ENCODE results near the gene ZMIZ1.

ZMIZ1 gene

DNA sequence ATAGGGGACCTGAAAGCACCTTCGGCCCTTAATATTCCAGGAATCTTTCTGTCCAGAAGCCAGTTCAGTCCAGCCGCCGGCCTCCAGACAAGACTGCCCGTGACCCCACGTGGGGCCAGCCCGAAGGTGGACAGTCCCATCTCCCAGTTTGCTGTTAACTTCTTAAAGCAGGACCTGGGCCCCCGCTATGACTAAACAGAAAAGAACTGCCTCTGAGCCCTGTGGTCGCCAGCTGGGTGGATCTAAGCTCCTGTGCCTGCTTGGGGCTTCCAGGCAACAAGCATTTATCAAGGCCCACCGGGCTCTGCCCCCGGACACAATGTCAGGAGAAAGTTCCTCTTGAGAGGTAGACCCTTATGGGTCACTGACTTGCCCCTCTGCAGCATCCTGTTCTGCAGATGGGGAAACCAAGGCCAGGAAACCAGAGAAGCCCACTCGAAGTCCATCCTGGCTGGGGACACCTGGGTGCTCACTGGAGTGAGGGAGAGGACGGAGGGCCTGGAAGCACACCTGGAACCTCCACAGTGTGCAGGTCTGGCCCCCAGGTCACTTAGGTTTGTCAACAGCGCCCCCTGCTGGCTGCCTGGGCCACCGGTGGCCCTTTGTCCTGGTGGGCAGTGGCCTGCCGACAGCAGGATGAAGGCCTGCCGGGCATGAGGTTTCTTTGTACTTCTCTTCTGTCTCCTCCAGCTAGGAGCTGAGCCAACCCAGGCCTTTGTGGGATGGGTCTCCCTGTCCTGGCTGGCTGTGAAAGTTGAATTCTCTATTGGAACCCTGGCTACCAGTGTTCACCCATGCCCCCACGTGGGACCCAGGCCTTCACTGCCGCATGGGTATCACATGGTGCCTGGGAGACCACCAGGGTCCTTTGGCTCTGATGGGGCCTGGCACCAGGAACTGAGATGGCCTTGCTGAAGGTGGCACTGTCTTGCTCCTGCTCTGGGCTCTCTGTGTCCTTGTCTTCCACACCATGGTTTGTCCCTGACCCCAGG lies 128.0 kb downstream of the ZMIZ1 start:
- in situ Hi-C loops (cut with MboI; ENCODE audit: low sequenced_read_pairs) = loop anchor here (25.0 kb wide), 1 partner anchor 434 kb away; no protein-coding TSS in a partner anchor

DNA sequence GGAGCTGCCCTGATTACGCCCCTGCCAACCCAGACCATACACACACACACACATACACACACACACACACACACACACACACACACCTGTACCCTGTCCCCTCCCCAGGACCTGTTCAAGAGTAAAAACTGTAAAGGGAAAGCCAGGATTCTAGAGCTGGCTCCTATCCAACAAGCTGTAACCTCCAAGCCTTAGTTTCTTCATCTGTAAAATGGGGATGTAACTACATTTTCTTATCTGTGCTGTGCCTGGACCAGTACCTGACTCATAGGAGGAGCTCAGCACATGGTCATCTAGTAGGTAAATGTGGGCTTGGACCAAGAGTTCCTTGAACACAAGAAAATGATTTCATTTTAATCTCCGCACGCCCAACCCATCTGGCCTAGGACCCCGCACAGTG lies 128.8 kb downstream of the ZMIZ1 start:
- in situ Hi-C loops (cut with MboI; ENCODE audit: low sequenced_read_pairs) = loop anchor here (25.0 kb wide), 1 partner anchor 435 kb away; no protein-coding TSS in a partner anchor

DNA sequence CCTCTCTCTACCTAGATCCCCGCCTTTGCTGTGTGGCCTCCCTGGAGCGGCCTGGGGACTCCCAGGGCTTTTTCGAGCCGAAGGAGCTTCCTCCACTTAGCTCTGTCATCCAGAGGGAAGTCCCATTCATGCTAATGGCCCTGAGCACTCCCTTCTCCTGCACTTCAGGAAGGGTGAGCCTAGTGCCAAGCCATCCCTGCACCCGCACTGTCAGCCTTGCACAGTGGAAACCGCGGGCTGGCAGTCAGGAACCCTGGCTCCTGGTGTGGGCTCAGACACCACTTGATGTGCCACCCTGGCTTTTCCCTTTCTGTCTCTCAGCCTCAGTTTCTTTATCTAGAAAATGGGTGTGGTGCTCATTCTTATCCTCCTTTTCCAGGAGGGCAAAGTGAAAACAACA lies 131.6 kb downstream of the ZMIZ1 start:
- in situ Hi-C loops (cut with MboI; ENCODE audit: low sequenced_read_pairs) = loop anchor here (25.0 kb wide), 1 partner anchor 1163 kb away; the partner anchor contains the start of genes POLR3A and RPS24

DNA sequence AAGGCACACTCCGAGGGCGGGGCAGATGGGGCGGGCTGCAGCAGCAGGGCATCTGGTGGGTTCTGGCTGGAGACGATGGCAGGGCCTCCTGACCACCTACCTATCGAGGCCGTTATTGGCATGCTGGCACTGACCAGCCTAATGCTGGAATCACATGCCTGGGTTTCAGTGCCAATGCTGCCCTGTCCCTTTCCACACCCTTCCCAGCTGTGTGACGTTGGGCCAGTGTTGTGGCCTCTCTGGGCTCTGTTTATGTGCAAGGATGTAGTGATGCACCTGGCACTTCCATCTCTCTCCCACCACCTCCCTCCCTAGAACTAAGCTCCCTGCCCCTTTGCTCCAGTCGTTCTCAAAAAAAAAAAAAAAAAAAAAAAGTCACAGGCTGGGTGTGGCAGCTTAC lies 132.9 kb downstream of the ZMIZ1 start:
- in situ Hi-C loops (cut with MboI; ENCODE audit: low sequenced_read_pairs) = loop anchor here (25.0 kb wide), 1 partner anchor 1164 kb away; the partner anchor contains the start of genes POLR3A and RPS24

DNA sequence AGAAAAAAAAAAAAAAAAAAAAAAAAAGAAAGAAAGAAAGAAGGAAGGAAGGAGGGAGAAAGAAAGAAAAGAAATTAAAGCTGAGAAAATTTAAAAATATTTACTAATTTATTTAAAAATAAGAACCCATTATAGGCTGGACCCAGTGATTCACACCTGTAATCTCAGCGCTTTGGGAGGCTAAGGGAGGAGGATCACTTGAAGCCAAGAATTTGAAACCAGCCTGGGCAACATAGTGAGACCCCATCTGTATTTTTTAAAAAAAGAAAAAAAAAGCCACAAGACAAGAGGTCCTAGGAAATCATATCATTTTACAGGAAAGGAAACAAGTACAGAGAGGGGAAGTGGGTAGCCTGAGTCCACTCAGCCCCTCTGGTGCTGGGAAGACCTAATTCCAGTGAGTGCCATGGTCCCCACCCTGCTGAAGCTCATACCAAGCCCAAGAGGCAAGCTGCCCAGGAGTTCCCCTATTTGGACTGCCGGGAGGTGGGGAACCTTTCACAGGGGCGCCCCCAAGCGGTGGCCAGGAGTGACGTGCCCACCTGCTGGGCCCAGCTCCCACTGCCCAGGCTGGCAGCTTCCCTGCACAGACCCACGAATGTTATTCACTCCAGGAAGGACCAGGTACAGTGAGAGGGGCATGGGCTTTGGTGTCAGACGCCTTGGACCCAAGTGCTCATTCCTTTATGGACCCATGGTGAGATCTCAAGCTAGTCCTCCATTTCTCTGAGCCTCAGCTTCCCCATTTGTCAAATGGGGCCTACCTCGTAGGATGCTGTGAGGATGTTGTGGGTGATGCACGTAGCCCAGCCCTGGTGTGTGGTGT lies 133.6 kb downstream of the ZMIZ1 start:
- in situ Hi-C loops (cut with MboI; ENCODE audit: low sequenced_read_pairs) = loop anchor here (25.0 kb wide), 1 partner anchor 1165 kb away; the partner anchor contains the start of genes POLR3A and RPS24

DNA sequence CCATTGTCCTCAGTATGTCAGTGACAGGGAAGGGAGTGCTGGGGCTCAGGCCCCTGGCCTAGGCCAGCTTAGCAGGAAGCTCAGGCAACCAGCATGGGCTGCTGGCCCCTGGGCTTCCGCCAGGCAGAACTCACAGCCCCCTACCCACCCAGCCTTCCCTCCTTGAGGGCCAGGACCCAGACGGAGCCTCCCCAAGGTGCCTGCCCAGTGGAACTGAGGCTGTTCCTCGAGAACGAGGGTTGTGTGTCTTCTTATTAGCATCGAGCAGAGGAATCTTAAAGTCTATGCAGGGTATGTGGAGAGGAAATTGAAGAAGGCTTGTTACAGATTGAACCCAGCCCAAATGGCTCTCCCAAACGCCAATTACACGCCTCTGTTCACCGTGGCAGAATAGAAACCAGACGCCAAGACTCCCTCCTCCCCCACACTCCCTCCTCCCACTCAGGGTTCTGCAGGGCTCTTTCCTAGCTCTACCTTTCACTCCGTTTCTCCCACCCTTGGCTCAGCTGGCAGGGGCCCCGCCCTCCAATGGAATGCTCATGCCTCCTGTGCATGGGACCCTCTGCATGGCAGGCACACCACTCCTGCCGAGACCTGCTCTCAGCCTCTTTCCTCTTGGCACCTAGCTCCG lies 134.4 kb downstream of the ZMIZ1 start:
- in situ Hi-C loops (cut with MboI; ENCODE audit: low sequenced_read_pairs) = loop anchor here (25.0 kb wide), 1 partner anchor 1166 kb away; the partner anchor contains the start of genes POLR3A and RPS24

DNA sequence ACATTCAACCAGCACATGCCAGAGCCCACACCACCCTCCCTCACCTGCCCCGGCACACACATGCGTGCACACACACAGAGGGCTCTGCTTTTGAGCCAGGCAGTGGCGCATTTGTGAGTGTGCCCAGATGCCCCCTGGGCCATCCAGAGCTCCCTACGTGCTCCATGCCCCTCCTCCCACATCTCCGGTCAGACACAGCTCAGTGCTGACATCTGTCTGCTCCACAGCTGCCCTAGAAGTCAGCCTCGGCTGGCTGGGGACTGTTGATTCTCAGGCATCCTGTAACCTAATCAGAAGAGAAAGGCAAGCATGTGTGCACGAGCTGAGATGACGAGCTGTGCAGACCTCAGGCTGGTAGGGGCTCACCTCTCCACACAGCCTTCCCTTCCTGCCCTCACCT lies 135.1 kb downstream of the ZMIZ1 start:
- in situ Hi-C loops (cut with MboI; ENCODE audit: low sequenced_read_pairs) = loop anchor here (25.0 kb wide), 1 partner anchor 1167 kb away; the partner anchor contains the start of genes POLR3A and RPS24

DNA sequence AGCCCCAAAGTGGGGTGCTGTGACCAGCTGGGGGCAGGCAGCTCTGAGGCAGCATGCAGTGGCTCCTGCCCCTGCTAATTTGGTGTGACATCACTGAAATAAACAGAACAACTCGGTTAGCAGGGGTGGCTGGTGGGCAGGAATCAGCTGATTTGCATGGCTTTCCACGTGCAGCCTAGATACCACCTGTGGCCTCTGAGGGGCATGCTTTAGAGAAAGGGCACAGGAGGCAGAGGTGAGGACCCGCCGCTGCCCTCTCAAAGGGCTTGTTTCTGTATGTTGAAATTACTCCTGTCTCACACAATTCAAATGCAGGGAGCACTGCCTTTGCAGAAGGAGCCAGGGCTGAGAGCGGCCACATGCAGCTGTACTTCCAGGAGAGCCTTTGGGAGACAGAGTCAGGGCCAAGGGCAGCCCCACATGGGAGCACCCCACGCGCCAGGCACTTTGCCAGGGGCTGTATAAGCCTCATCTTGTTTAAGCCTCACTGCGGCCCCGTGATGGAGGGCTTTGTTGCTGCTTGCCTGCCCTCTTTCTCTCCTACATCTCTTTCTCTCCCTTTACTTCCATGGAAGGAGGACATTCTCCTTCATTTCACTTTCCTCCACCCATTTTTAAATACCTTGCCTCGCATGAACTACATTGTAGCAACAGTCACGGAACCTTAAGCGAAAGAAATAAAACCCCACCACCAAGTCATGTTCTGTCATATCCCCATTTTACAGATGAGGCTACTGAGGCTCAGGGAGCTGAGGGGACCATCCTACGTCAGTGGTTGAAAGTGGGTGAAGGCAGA lies 137.7 kb downstream of the ZMIZ1 start:
- in situ Hi-C loops (cut with MboI; ENCODE audit: low sequenced_read_pairs) = loop anchor here (25.0 kb wide), 1 partner anchor 1169 kb away; the partner anchor contains the start of genes POLR3A and RPS24

DNA sequence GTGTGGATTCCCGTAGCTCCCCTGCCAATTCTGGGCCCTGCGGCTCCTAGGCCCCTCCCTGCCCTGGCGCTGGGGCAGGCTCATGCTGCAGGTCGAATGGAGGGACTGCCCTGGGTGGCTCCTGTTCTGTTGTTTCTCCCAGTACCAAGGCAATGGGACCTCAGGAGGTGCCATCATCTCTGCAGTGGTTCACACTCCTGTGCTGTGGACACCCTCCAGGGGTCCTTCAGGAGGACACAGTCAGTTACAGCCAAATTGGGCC lies 138.3 kb downstream of the ZMIZ1 start:
- in situ Hi-C loops (cut with MboI; ENCODE audit: low sequenced_read_pairs) = loop anchor here (25.0 kb wide), 1 partner anchor 1170 kb away; the partner anchor contains the start of genes POLR3A and RPS24

DNA sequence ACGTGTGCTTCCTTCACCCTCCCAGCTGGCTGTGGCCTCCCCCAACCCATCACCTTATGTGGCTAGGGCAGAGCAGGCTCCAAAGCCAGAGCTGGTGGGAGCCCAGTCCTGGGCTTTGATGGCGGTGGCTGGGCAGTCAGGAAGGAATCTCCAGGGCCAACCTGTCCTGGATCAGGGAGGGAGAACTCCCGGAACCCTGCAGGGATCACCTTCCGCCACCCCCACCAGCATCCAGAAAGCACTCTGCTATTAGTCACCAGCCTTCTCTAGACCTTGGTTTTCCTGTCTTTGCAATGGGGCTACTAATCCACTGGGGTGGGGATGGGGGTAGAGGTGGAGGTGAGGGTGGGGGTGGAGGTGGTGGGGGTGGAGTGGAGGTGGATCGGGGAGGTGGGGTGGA lies 139.0 kb downstream of the ZMIZ1 start:
- in situ Hi-C loops (cut with MboI; ENCODE audit: low sequenced_read_pairs) = loop anchor here (25.0 kb wide), 1 partner anchor 1170 kb away; the partner anchor contains the start of genes POLR3A and RPS24

DNA sequence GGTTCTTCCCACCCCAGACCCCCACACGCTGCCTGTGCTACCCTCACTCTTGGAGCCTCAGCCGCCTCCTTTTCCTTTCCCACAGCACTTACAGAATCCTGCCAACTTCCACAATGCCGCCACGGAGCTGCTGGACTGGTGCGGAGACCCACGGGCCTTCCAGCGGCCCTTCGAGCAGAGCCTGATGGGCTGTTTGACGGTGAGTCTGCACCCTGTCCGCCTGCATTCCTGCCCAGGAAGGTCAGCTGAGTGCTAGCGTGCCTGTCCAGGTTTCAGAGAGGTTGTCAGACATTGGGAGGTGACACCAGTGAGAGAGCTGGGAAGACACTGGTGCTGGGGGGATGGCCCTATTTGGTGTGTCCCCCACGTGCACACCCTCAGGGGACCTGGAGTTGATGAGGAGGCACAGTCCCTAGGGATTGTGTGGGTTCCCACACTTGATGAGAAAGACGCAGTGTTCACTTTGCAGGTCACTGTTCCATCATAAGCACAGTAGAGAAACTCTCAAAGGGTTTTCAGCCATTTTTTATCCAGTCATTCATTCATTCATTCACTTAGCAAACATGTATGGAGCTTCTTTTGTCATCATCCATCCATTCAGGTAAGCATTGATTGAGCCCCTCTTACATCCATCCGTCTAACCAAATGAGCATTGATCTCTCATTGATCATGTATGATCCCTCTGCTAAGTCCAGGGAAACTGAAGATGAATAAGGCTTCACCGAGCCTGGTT lies 139.7 kb downstream of the ZMIZ1 start:
- in situ Hi-C loops (cut with MboI; ENCODE audit: low sequenced_read_pairs) = loop anchor here (25.0 kb wide), 1 partner anchor 1171 kb away; the partner anchor contains the start of genes POLR3A and RPS24

DNA sequence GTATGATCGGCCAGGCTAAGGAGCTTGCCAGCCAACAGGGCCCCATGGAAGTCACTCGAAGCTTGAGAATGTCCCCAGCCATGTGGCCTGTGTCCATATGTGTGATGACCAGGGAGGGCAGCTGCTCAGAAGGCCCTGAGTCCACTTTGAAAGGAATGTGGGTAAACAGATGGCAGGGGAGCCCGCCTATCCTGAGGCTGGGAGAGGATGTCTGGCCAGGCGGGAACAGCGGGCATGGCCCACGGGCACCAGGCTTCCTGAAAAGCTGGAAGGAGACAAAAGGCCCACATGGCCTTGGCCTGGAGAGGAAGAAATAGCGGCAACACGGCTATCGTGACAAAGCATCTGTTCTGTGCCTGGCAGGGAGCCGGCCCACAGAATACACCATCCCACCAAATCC lies 140.6 kb downstream of the ZMIZ1 start:
- in situ Hi-C loops (cut with MboI; ENCODE audit: low sequenced_read_pairs) = loop anchor here (25.0 kb wide), 1 partner anchor 1172 kb away; the partner anchor contains the start of genes POLR3A and RPS24

DNA sequence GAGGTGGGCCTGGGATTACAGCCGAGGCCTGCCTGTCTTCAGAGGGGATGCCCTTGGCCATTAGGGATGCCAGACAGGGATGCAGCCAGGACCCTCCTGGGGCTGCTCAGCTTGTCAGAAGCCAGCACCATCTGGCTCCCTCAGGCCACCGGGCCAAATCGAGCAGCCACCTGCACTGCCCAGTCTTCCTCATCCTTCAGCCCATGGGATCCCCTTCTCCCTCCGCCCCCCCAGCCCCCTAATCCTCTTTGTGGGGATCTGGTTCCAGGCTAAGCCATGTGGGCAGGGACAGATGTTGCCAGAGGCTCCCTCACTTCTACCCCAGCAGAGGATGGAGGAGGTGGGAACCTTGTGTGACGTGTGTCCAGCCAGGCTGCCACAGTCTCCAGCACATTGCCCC lies 141.1 kb downstream of the ZMIZ1 start:
- in situ Hi-C loops (cut with MboI; ENCODE audit: low sequenced_read_pairs) = loop anchor here (25.0 kb wide), 1 partner anchor 1173 kb away; the partner anchor contains the start of genes POLR3A and RPS24

DNA sequence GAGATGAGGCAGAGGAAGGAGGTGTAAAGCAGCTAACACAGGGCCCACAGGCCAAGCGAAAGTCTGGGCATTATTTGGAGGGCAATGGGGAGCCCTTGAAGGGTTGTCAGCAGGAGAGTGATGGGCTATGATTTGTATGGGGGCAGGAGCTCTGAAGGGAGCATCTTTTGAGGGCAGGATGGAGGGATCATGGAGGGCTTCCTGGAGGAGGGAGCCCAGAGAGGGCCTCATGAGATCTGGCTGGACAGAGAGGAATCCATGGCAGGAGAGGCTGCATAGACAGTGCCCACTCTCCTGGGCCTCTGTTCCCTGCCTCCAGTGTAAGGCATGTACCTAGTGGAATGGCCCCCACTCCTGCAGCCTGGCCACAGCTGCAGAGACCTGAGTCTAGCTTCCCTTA lies 141.9 kb downstream of the ZMIZ1 start:
- in situ Hi-C loops (cut with MboI; ENCODE audit: low sequenced_read_pairs) = loop anchor here (25.0 kb wide), 1 partner anchor 1173 kb away; the partner anchor contains the start of genes POLR3A and RPS24

DNA sequence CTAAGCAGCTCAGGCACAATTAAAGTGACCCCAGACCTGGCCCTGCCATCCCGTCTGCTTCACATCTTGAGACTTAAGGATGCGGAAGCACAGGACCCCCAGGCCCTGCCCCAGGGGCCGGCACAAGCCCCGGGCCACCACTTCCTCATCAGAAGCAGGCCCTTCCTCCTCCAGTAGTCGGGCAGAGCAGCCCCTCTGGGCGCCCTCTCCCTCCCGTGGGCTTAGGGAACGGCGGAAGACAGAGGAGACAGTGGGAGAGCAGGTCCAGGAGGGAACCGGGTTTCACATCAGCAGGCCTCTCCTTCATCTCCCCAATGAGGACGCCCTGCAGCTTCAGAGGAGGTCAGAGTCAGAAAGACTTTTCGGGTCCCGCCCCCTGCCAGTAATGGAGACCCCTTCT lies 142.8 kb downstream of the ZMIZ1 start:
- in situ Hi-C loops (cut with MboI; ENCODE audit: low sequenced_read_pairs) = loop anchor here (25.0 kb wide), 1 partner anchor 1174 kb away; the partner anchor contains the start of genes POLR3A and RPS24

DNA sequence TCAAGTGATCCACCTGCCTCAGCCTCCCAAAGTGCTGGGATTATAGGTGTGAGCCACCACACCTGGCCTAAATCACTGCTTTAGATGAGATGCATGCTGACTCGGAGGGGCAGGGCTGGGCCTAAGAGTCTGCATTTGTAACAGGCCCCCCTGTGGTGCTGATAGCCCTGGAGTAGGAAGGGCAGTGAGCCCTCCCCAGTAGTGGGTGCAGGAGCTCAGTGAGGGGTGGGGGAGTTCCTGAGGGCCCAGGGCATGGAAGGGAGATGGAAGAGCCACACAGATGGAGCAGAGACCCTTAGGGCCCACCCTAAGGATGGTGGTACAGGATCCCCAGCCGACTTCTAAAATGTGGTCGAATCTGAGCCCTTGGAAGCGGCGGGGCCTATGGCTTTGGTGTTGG lies 146.8 kb downstream of the ZMIZ1 start:
- in situ Hi-C loops (cut with MboI; ENCODE audit: low sequenced_read_pairs) = loop anchor here (25.0 kb wide), 1 partner anchor 1178 kb away; the partner anchor contains the start of genes POLR3A and RPS24

DNA sequence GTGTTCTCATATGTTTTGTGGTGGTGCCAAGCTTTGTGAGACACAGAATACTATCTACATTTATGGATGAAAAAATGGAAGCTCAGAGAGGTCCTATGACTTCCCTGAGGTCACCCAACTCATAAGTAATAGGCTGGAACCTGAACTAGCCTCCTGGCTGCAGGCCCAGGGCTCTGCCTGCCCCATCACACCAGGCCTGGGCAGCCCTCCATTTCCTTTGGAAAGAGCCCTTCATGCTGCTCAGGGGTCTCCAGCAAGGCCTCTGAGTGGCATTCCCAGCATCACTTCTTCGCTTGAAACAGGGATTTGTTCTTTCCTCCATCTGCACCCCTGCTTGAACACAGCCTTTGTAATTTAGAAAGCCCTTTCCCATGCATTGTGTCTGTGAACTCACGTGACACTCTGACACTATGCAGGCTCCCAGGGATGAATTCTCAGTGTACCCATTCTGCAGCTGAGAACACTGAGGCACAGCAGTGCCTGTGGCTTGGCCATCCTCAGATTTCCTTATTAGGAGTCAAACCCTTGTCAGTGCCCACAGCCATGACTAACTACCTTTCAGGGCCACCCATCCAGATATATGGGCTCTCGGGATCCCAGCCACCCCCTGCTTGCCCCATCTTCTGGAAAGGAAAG lies 150.7 kb downstream of the ZMIZ1 start:
- in situ Hi-C loops (cut with MboI; ENCODE audit: low sequenced_read_pairs) = loop anchor here (25.0 kb wide), 1 partner anchor 1182 kb away; the partner anchor contains the start of genes POLR3A and RPS24

DNA sequence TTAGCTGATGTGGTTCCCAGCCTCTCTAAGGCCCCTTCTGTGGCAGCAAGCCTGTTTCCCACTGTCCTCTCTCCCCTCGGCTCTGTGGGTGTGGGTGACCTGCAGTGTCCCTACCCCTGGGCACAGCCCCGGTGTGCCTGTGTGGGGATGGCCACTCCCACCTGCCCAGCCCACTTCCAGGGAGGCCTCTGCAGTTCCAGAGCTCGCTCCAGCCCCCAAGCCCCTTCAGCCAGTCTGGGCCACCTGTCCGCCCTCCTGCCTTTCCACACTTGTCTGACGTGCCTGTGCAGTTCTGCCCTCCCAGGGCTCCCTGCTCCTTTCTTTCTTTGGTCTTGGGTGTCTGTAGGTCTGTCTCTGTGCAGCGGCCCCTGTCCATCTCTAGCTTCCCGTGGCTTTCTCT lies 151.5 kb downstream of the ZMIZ1 start:
- in situ Hi-C loops (cut with MboI; ENCODE audit: low sequenced_read_pairs) = loop anchor here (25.0 kb wide), 1 partner anchor 1183 kb away; the partner anchor contains the start of genes POLR3A and RPS24
